ACC112 (cell line): ENCODE results near the gene BMERB1.
A peak's percentile ranks its signal among the peaks of the same experiment; 100 is the strongest.
"Not testable (repeated sequence)": the region's sequence is repeated elsewhere in the genome, so short reads cannot be mapped to it uniquely, and the experiment has no call there.

Experiments
- H2AFZ ChIP-seq: fragments of 200-600 bp; sonication (generic); one replicate; pipeline ENCODE4 v1.6.0; 2017; ENCODE audit warnings: antibody characterized with exemption, low read length; ENCODE audit not compliant: unreplicated experiment
- H3K27ac ChIP-seq: fragments of 200-600 bp; sonication (generic); 2 replicates; pipeline ENCODE4 v1.5.1; 2014; ENCODE audit warnings: low read depth, mild to moderate bottlenecking, antibody characterized with exemption, low read length, moderate library complexity
- H3K27me3 ChIP-seq: fragments of 200-600 bp; sonication (generic); 2 replicates; pipeline ENCODE4 v1.6.1; 2014; ENCODE audit warnings: mild to moderate bottlenecking, antibody characterized with exemption, low read length, moderate library complexity, mixed read lengths; ENCODE audit not compliant: insufficient read depth
- H3K36me3 ChIP-seq: fragments of 200-600 bp; sonication (generic); 2 replicates; pipeline ENCODE4 v1.6.1; 2016; ENCODE audit warnings: mild to moderate bottlenecking, antibody characterized with exemption, low read length, moderate library complexity, mixed read lengths; ENCODE audit not compliant: insufficient read depth
- H3K4me1 ChIP-seq: fragments of 200-600 bp; sonication (generic); one replicate; pipeline ENCODE4 v1.6.1; 2016; ENCODE audit warnings: low read length, mixed read lengths; ENCODE audit not compliant: insufficient read depth, unreplicated experiment, control insufficient read depth
- H3K4me3 ChIP-seq: fragments of 200-600 bp; sonication (generic); 2 replicates; pipeline ENCODE4 v1.5.1; 2014; ENCODE audit warnings: mild to moderate bottlenecking, low read depth, low read length
- H3K79me2 ChIP-seq: fragments of 200-600 bp; sonication (generic); one replicate; pipeline ENCODE4 v1.6.0; 2016; ENCODE audit warnings: low read length; ENCODE audit not compliant: control insufficient read depth, unreplicated experiment, insufficient read depth

Gene BMERB1

GRCh38 chr16:15556130-15556529 lies 121.7 kb downstream of the BMERB1 start:
- H3K27me3 ChIP-seq: no peaks in the 10 kb centered on the region

GRCh38 chr16:15557258-15557657 lies 122.9 kb downstream of the BMERB1 start:
- H3K27ac ChIP-seq: no peak overlapping the region
- H3K36me3 ChIP-seq: no peaks in the 10 kb centered on the region
- no peaks in the 10 kb centered on the region for H3K4me1 ChIP-seq
- no peaks in the 10 kb centered on the region for H3K27me3 ChIP-seq
- H3K4me3 ChIP-seq: no peak overlapping the region
- no peaks in the 10 kb centered on the region for H3K79me2 ChIP-seq
- no peak overlapping the region for H2AFZ ChIP-seq

More at GRCh38 chr16:15556130-15556529, 121.7 kb downstream of the BMERB1 start:
- Histone ChIP-seq H3K79me2 (no peaks in the 10 kb centered on the region), H3K4me3 (no peak overlapping the region), H2AFZ (no peak overlapping the region), H3K27ac (no peak overlapping the region), H3K36me3 (no peaks in the 10 kb centered on the region), H3K4me1 (no peaks in the 10 kb centered on the region)

- Histone ChIP-seq H3K27ac (no peak overlapping the region), H3K79me2 (no peaks in the 10 kb centered on the region), H3K4me1 (no peaks in the 10 kb centered on the region), H3K36me3 (0 out of 2 replicates have a peak, but pooled peaks cover 5% of the 10 kb centered on the region), H2AFZ (no peak overlapping the region), H3K27me3 (no peaks in the 10 kb centered on the region), H3K4me3 (no peak overlapping the region)
Observed at GRCh38 chr16:15559176-15559575, 124.8 kb downstream of the BMERB1 start.

DNA sequence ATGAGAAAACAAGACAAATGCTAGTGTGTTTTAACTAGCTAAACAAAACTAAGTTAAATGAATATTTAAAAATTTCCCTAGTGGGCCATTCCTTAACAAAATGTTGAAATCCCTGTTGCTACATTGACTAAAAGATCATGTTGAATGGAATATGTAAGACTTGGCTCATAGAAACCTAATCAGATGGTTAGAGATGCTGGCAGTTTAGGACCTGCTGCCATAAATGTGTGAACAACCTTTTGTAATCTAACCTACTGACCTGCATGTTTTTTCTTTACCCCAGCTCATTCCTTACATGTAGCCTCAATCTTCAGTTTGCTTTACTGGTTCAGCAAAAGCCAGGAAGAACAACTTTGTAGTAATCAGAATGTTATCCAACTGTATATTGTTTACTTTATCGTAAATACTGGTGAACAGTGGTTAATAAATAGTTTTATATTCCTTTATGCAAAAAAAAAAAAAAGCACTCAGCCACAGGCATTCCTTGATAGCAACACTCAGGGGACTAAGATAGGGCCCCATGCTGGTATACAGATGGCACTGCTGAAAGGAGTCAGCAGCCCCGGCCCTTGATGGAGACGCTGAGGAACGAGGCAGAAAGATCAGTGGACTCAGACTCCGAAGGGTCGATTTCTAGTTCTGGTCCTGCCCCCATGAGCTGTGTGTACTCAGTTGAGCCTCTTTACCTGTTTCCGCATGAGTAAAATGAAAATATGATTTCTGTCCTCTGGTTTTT lies 130.4 kb downstream of the BMERB1 start:
- no peak overlapping the region for H2AFZ ChIP-seq

GRCh38 chr16:15566095-15566494 lies 131.7 kb downstream of the BMERB1 start:
- H3K79me2 ChIP-seq: no peaks in the 10 kb centered on the region
- no peak overlapping the region for H3K4me3 ChIP-seq
- 0 out of 2 replicates have a peak, but pooled peaks cover 5% of the 10 kb centered on the region for H3K36me3 ChIP-seq
- H3K27me3 ChIP-seq: no peaks in the 10 kb centered on the region
- peaks cover 2% of the 10 kb centered on the region for H3K4me1 ChIP-seq
- H3K27ac ChIP-seq: no peak overlapping the region
- no peak overlapping the region for H2AFZ ChIP-seq

More for the DNA sequence above, 130.4 kb downstream of the BMERB1 start:
- Histone ChIP-seq H3K27me3 (no peaks in the 10 kb centered on the region), H3K27ac (no peak overlapping the region), H3K4me3 (no peak overlapping the region), H3K36me3 (0 out of 2 replicates have a peak, but pooled peaks cover 5% of the 10 kb centered on the region), H3K79me2 (no peaks in the 10 kb centered on the region), H3K4me1 (no peaks in the 10 kb centered on the region)

DNA sequence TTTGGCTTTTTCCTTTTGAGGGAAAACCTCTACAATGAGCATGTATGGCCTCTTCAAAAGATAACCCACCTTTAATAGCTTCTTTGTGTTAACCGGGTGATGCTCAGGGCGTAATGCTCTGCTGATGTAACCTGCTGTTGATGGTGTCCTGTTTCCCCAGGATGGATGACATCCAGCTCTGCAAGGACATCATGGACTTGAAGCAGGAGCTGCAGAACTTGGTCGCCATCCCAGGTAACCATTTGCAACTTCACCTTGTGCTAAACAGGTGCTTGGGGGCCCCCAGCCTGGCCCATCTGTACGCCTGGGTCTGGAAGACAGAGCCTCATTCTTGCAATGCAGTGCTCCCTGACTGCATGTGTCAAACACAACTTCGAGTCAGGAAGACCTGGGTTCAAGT lies 133.4 kb downstream of the BMERB1 start:
- H2AFZ ChIP-seq: no peak overlapping the region
- no peaks in the 10 kb centered on the region for H3K27me3 ChIP-seq
- no peaks in the 10 kb centered on the region for H3K36me3 ChIP-seq
- H3K79me2 ChIP-seq: no peaks in the 10 kb centered on the region
- no peak overlapping the region for H3K27ac ChIP-seq
- no peak overlapping the region for H3K4me3 ChIP-seq
- H3K4me1 ChIP-seq: peaks cover 17% of the 10 kb centered on the region

- H3K79me2 ChIP-seq, H3K36me3 ChIP-seq, H3K27ac ChIP-seq, H2AFZ ChIP-seq, H3K27me3 ChIP-seq, H3K4me3 ChIP-seq: not testable (repeated sequence)
- peaks cover 28% of the 10 kb centered on the region for H3K4me1 ChIP-seq
Observed at GRCh38 chr16:15570666-15571065, 136.3 kb downstream of the BMERB1 start.

DNA sequence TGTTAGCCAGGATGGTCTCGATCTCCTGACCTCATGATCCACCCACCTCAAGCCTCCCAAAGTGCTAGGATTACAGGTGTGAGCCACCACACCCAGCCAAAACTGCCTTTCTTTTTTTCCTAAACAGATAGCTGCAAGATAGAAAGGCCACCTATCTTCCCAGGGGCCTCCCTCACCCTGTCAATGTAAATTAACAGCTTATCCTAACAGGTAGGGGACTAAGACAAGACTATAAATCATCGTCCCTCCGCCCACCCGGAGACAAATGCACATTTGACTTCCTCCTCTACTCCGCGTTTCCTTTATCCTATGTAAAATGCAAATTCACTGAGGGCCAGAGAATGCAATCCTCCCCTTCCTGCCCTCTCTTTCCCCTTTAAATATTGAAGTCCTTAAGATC lies 137.2 kb downstream of the BMERB1 start:
- no peak overlapping the region for H3K4me3 ChIP-seq
- H3K27ac ChIP-seq: no peak overlapping the region
- H2AFZ ChIP-seq: no peak overlapping the region
- peaks cover 4% of the 10 kb centered on the region; the same call in 1 of the 2 replicates for H3K36me3 ChIP-seq
- peaks cover 28% of the 10 kb centered on the region for H3K4me1 ChIP-seq
- H3K27me3 ChIP-seq: no peaks in the 10 kb centered on the region
- no peaks in the 10 kb centered on the region for H3K79me2 ChIP-seq

- no peaks in the 10 kb centered on the region for H3K27me3 ChIP-seq
- H3K79me2 ChIP-seq: no peaks in the 10 kb centered on the region
- H2AFZ ChIP-seq: no peak overlapping the region
- H3K27ac ChIP-seq: peak overlapping the region; percentile 60
- peaks cover 4% of the 10 kb centered on the region; the same call in 1 of the 2 replicates for H3K36me3 ChIP-seq
- peaks cover 28% of the 10 kb centered on the region for H3K4me1 ChIP-seq
- peak overlapping the region; percentile 39; the same call in 1 of the 2 replicates for H3K4me3 ChIP-seq
Observed at GRCh38 chr16:15572329-15573001, 138.1 kb downstream of the BMERB1 start.

- Histone ChIP-seq H3K27me3 (no peaks in the 10 kb centered on the region), H3K4me1 (peaks cover 28% of the 10 kb centered on the region), H2AFZ (no peak overlapping the region), H3K79me2 (no peaks in the 10 kb centered on the region), H3K27ac (peak overlapping the region; percentile 60), H3K4me3 (peak overlapping the region; percentile 4), H3K36me3 (peaks cover 4% of the 10 kb centered on the region; the same call in 1 of the 2 replicates)
Observed at GRCh38 chr16:15573274-15573895, 139.0 kb downstream of the BMERB1 start.
